Heart right ventricle (tissue), 16 donors: ENCODE data around the gene LAIR2. TPM values are rescaled to one million over a fixed set of nuclear protein-coding genes. Genes with fewer than 3 reads are reported as not detected.

Source experiments
- ATAC-seq, 8 donors: fragments of 200-7000 bp; cut with Tn5 transposase; one replicate each; pipeline ENCODE4 v1.9.1; 2020; ENCODE audit warnings: mild to moderate bottlenecking in 8 of 8, moderate library complexity in 8 of 8, moderate number of reproducible peaks in 1 of 8
- DNase-seq, 2 donors: peaks; one replicate each; pipeline ENCODE4 v3.0.0-alpha.2; 2020
- H3K27ac ChIP-seq, 10 donors: fragments of 200-600 bp; sonication (generic) in 2 of 10; one replicate each; pipeline versions ENCODE4 v1.5.0 to v1.8.0; 2020 to 2022; ENCODE audit warnings: mild to moderate bottlenecking in 3 of 10
- H3K27me3 ChIP-seq, 7 donors: fragments of 200-600 bp; one replicate each; pipeline ENCODE4 v1.8.0; 2021 to 2022; ENCODE audit warnings: mild to moderate bottlenecking in 2 of 7
- H3K36me3 ChIP-seq, 9 donors: fragments of 200-600 bp; sonication (generic) in 1 of 9; one replicate each; pipeline versions ENCODE4 v1.5.0 to v1.8.0; 2020 to 2022; ENCODE audit warnings: mild to moderate bottlenecking in 2 of 9
- H3K4me1 ChIP-seq, 9 donors: fragments of 200-600 bp; sonication (generic) in 1 of 9; one replicate each; pipeline versions ENCODE4 v1.5.0 to v1.8.0; 2020 to 2022; ENCODE audit warnings: mild to moderate bottlenecking in 4 of 9
- H3K4me3 ChIP-seq, 10 donors: fragments of 200-600 bp; sonication (generic) in 2 of 10; one replicate each; pipeline versions ENCODE4 v1.5.0 to v1.8.0; 2020 to 2022; ENCODE audit warnings: mild to moderate bottlenecking in 7 of 10, moderate library complexity in 2 of 10
- H3K9me3 ChIP-seq, 11 donors: fragments of 200-600 bp in 10 of 11; sonication (generic) in 2 of 11; one replicate each; pipeline versions ENCODE4 v1.5.0 to v1.8.0; 2013 to 2022; ENCODE audit warnings: mild to moderate bottlenecking in 2 of 11, control low read depth in 1 of 11, moderate library complexity in 1 of 11
- WGBS, 2 donors: extraction: QIAGEN DNeasy Blood & Tissue Kit; methylation state at CpG; one replicate each; pipeline ENCODE4 v1.1.7; 2013; ENCODE audit warnings: inconsistent platforms in 1 of 2; 5-methylcytosine and 5-hydroxymethylcytosine counted together
- intact Hi-C, 10 donors: fragments of 100-400 bp; cut with DNase I; formaldehyde crosslinking; loops; one replicate each; pipeline versions ENCODE4 v1.11.1 to v1.14.2; 2022
- polyA plus RNA-seq, 2 donors: library from polyadenylated mRNA; stranded (reverse); fragments of 200-250 nt; gene quantifications; one replicate each; pipeline ENCODE4 v1.2.3, GENCODE V29; 2013
- total RNA-seq, 10 donors: library from RNA; stranded (reverse); fragmentation: NEBNext Ultra II Directional in 3 of 10; extraction: Animal tissue kit (Norgen Biotek cat#: 25700) in 3 of 10; gene quantifications; one replicate each; pipeline versions ENCODE4 v1.2.1 to v1.2.4, GENCODE V29; 2021 to 2023
- TF ChIP-seq, protein P1 (sequence below), 9 donors: fragments of 200-600 bp; sonication (generic) in 2 of 9; IDR thresholded peaks; one replicate each; pipeline versions ENCODE4 v1.5.0 to v1.8.0; 2021 to 2022; ENCODE audit warnings: antibody characterized with exemption in 9 of 9, mild to moderate bottlenecking in 5 of 9, moderate library complexity in 1 of 9
- donor health status: Arrhythmogenic right ventricular cardiomyopathy.
- donor health status: ischemic (EF 13 %, LVEDD 7.1; RV severe dilation, severe dysfunction).
- donor health status: healthy with polysubstance abuse.
- donor health status: DM: no; HTN: yes; CAD: no.
- donor health status: DM: no; HTN: no; CAD: no.
- donor health status: ischemic (EF 25% LVEDD 6.9; RV normal size, moderate dysfunction).
- donor health status: ischemic (EF 25% LVEDD 5.7; RV mildly dilated, moderate dysfunction).
- donor health status: healthy.
- donor health status: DM: yes; HTN: yes; CAD: no.
- donor health status: Ischemic cardiomyopathy.
- donor health status: ischemic (EF 35%, LVEDD 5.7; RV mildly dilated, moderate dysfunction).
- donor health status: nonischemic (EF 11% LVEDD 7.7; RV severe dilation, severe dysfunction).
- donor health status: DM: yes; HTN: yes; CAD: no.
- donor health status: PGD.
- donor health status: ischemic (EF 29% LVEDD 5.4; RV normal size, mild dysfunction).
- donor health status: nonischemic (EF 23%, LVEDD 6.1; RV moderate dilation, normal function).

LAIR2 gene
- total and polyA plus RNA-seq, 12 donors, result 0.76 to 2.5 TPM; not detected in 10

GRCh38 chr19:54554006-54554405 is 51.4 kb downstream of the LAIR2 start:
- no peak overlapping the region for H3K4me3 ChIP-seq
- TF ChIP-seq, protein P1, sequence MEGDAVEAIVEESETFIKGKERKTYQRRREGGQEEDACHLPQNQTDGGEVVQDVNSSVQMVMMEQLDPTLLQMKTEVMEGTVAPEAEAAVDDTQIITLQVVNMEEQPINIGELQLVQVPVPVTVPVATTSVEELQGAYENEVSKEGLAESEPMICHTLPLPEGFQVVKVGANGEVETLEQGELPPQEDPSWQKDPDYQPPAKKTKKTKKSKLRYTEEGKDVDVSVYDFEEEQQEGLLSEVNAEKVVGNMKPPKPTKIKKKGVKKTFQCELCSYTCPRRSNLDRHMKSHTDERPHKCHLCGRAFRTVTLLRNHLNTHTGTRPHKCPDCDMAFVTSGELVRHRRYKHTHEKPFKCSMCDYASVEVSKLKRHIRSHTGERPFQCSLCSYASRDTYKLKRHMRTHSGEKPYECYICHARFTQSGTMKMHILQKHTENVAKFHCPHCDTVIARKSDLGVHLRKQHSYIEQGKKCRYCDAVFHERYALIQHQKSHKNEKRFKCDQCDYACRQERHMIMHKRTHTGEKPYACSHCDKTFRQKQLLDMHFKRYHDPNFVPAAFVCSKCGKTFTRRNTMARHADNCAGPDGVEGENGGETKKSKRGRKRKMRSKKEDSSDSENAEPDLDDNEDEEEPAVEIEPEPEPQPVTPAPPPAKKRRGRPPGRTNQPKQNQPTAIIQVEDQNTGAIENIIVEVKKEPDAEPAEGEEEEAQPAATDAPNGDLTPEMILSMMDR (IDR thresholded peaks at IDR 0.05), result no peak
- no peaks in the 10 kb centered on the region for H3K36me3 ChIP-seq
- 77 to 83% methylated on average over 10 of the region's 10 CpGs for WGBS, 2 donors
- intact Hi-C loops, result no loop called here
- no peaks in the 10 kb centered on the region for H3K9me3 ChIP-seq
- no peak overlapping the region for H3K27ac ChIP-seq
- ATAC-seq (no peak), DNase-seq (no peak)
- peaks cover 0 to 9% (median 0%) of the 10 kb centered on the region in 9 donors for H3K4me1 ChIP-seq
- peaks cover 0 to 44% (median 13%) of the 10 kb centered on the region in 7 donors for H3K27me3 ChIP-seq

DNA sequence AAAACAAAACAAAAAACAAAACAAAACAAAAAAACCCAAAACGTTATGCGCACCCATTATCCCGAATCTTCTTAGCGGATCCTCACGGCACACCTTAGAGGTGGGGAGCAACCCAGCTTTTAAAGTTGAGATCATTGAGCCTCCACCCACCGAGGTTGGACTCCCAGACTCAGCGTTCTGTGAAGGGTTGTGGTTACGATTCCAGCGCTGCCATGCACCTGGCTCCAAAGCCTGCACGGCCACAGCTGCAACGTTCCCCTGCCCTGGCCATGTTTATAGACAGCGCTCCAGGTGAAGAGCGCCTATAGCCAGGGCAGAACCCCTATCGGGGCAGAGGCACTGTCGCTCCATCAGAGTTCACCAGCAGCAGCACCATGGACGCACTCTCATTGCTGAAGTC is 52.3 kb downstream of the LAIR2 start:
- TF ChIP-seq, protein P1 (IDR thresholded peaks at IDR 0.05), result no peak
- peaks cover 0 to 46% (median 12%) of the 10 kb centered on the region in 7 donors for H3K27me3 ChIP-seq
- H3K36me3 ChIP-seq, result no peaks in the 10 kb centered on the region
- ATAC-seq (no peak), DNase-seq (no peak)
- peaks cover 0 to 9% (median 0%) of the 10 kb centered on the region in 9 donors for H3K4me1 ChIP-seq
- 89 to 91% methylated on average over 16 of the region's 16 CpGs for WGBS, 2 donors
- no peaks in the 10 kb centered on the region for H3K9me3 ChIP-seq
- intact Hi-C loops, result no loop called here
- no peak overlapping the region for H3K4me3 ChIP-seq
- no peak overlapping the region for H3K27ac ChIP-seq

GRCh38 chr19:54556194-54556593 is 53.6 kb downstream of the LAIR2 start:
- TF ChIP-seq, protein P1 (IDR thresholded peaks at IDR 0.05), result no peak
- Histone ChIP-seq H3K27ac (no peak overlapping the region), H3K4me1 (peaks cover 0 to 9% (median 0%) of the 10 kb centered on the region in 9 donors), H3K36me3 (no peaks in the 10 kb centered on the region), H3K4me3 (no peak overlapping the region), H3K27me3 (peaks cover 0 to 43% (median 12%) of the 10 kb centered on the region in 7 donors), H3K9me3 (no peaks in the 10 kb centered on the region)
- ATAC-seq, result no peak
- no peak for DNase-seq
- 65 to 86% methylated on average over 1 of the region's 1 CpG for WGBS, 2 donors
- intact Hi-C loops, result no loop called here

GRCh38 chr19:54558339-54558738 is 55.7 kb downstream of the LAIR2 start:
- no peaks in the 10 kb centered on the region for H3K9me3 ChIP-seq
- no peak for DNase-seq
- no peak overlapping the region for H3K27ac ChIP-seq
- WGBS, 2 donors, result 35 to 51% methylated on average over 3 of the region's 3 CpGs
- intact Hi-C loops, result no loop called here
- no peaks in the 10 kb centered on the region for H3K36me3 ChIP-seq
- no peak for ATAC-seq
- H3K27me3 ChIP-seq, result peaks cover 0 to 48% (median 14%) of the 10 kb centered on the region in 7 donors
- H3K4me3 ChIP-seq, result no peak overlapping the region
- H3K4me1 ChIP-seq, result no peaks in the 10 kb centered on the region
- TF ChIP-seq, protein P1 (IDR thresholded peaks at IDR 0.05), result no peak

Other genes starting within 250 kb of the LAIR2 start
- 10 to 100 TPM in 2 of 10 donors, 1 to 10 TPM in 8; 1.6 to 10.6 (median 3.2) TPM for gene LILRB5, start 245.6 kb upstream of the LAIR2 start, total RNA-seq
- gene LILRB5, start 245.6 kb upstream of the LAIR2 start, polyA plus RNA-seq, result 1 to 10 TPM; 1.8 to 9.1 TPM
- gene LILRB2, start 221.7 kb upstream of the LAIR2 start, total RNA-seq, result 10 to 100 TPM in 1 of 10 donors, 1 to 10 TPM in 9; 1.1 to 20.1 (median 2.0) TPM
- gene LILRB2, start 221.7 kb upstream of the LAIR2 start, polyA plus RNA-seq, result 1 to 10 TPM; 2.6 to 2.8 TPM
- gene LILRA5, start 189.7 kb upstream of the LAIR2 start, total RNA-seq, result 1 to 10 TPM in 6 of 10 donors, under 1 TPM in 4; 0.26 to 8.5 (median 1.3) TPM
- 1 to 10 TPM in 1 of 2 donors, under 1 TPM in 1; 0.37 to 3.7 TPM for gene LILRA5, start 189.7 kb upstream of the LAIR2 start, polyA plus RNA-seq
- 1 to 10 TPM in 1 of 10 donors, not detected in 9; 1.6 TPM for gene LILRA4, start 163.7 kb upstream of the LAIR2 start, total RNA-seq
- not detected for gene LILRA4, start 163.7 kb upstream of the LAIR2 start, polyA plus RNA-seq
- 10 to 100 TPM in 2 of 10 donors, 1 to 10 TPM in 8; 2.1 to 36.3 (median 4.1) TPM for gene LAIR1, start 137.9 kb upstream of the LAIR2 start, total RNA-seq
- gene LAIR1, start 137.9 kb upstream of the LAIR2 start, polyA plus RNA-seq, result 1 to 10 TPM; 5.1 to 5.3 TPM
- gene TTYH1, start 87.4 kb upstream of the LAIR2 start, total RNA-seq, result 1 to 10 TPM in 5 of 10 donors, under 1 TPM in 5; 0.37 to 4.3 (median 1.0) TPM
- 1 to 10 TPM; 1.8 to 3.1 TPM for gene TTYH1, start 87.4 kb upstream of the LAIR2 start, polyA plus RNA-seq
- 10 to 100 TPM; 45.5 to 76.2 (median 56.8) TPM for gene LENG8, start 53.6 kb upstream of the LAIR2 start, total RNA-seq
- gene LENG8, start 53.6 kb upstream of the LAIR2 start, polyA plus RNA-seq, result 100 to 1,000 TPM in 1 of 2 donors, 10 to 100 TPM in 1; 34.3 to 194 TPM
- gene LENG9, start 39.1 kb upstream of the LAIR2 start, total RNA-seq, result 1 to 10 TPM; 1.0 to 4.2 (median 1.5) TPM
- 1 to 10 TPM; 1.6 to 2.6 TPM for gene LENG9, start 39.1 kb upstream of the LAIR2 start, polyA plus RNA-seq
- gene CDC42EP5, start 29.5 kb upstream of the LAIR2 start, total RNA-seq, result 10 to 100 TPM in 5 of 10 donors, 1 to 10 TPM in 5; 5.3 to 22.8 (median 9.7) TPM
- gene CDC42EP5, start 29.5 kb upstream of the LAIR2 start, polyA plus RNA-seq, result 10 to 100 TPM; 11.2 to 21.9 TPM
- gene LILRA2, start 71.0 kb downstream of the LAIR2 start, total RNA-seq, result 1 to 10 TPM in 6 of 10 donors, under 1 TPM in 4; 0.31 to 3.3 (median 1.2) TPM
- under 1 TPM; 0.22 to 0.87 TPM for gene LILRA2, start 71.0 kb downstream of the LAIR2 start, polyA plus RNA-seq
- gene LILRA1, start 90.8 kb downstream of the LAIR2 start, total RNA-seq, result 1 to 10 TPM in 1 of 10 donors, under 1 TPM in 9; 0.21 to 2.8 (median 0.41) TPM
- under 1 TPM; 0.19 to 0.29 TPM for gene LILRA1, start 90.8 kb downstream of the LAIR2 start, polyA plus RNA-seq
- 10 to 100 TPM in 1 of 10 donors, 1 to 10 TPM in 6, under 1 TPM in 3; 0.28 to 16.9 (median 1.5) TPM for gene LILRB1, start 127.7 kb downstream of the LAIR2 start, total RNA-seq
- gene LILRB1, start 127.7 kb downstream of the LAIR2 start, polyA plus RNA-seq, result 1 to 10 TPM in 1 of 2 donors, under 1 TPM in 1; 0.54 to 1.4 TPM
- gene LILRB4, start 160.2 kb downstream of the LAIR2 start, total RNA-seq, result 10 to 100 TPM in 1 of 10 donors, 1 to 10 TPM in 8, under 1 TPM in 1; 0.99 to 22.4 (median 1.8) TPM
- 1 to 10 TPM; 2.0 to 2.2 TPM for gene LILRB4, start 160.2 kb downstream of the LAIR2 start, polyA plus RNA-seq
- not detected for gene KIR3DL3, start 221.6 kb downstream of the LAIR2 start, total RNA-seq
- not detected for gene KIR3DL3, start 221.6 kb downstream of the LAIR2 start, polyA plus RNA-seq
- gene KIR2DL3, start 235.7 kb downstream of the LAIR2 start, total RNA-seq, result under 1 TPM in 1 of 10 donors, not detected in 9; 0.42 TPM
- gene KIR2DL3, start 235.7 kb downstream of the LAIR2 start, polyA plus RNA-seq, result under 1 TPM in 1 of 2 donors, not detected in 1; 0.03 TPM